CD4-positive, alpha-beta T cell treated with Interleukin-2 at 100 ng/mL for 4 hours (primary cell): ENCODE results near the gene ZNF148.
A peak's percentile ranks its signal among the peaks of the same experiment; 100 is the strongest.
"Not testable (repeated sequence)": the region's sequence is repeated elsewhere in the genome, so short reads cannot be mapped to it uniquely, and the experiment has no call there.

Experiments
- DNase-seq: peaks from one replicate; pipeline ENCODE4 v3.0.0-alpha.2; 2020; ENCODE audit warnings: low spot score

The ZNF148 gene

GRCh38 chr3:125374501-125374995 is 577 bp downstream of the ZNF148 start:
- DNase-seq = peak; percentile 22

GRCh38 chr3:125367403-125368230 is 7.5 kb downstream of the ZNF148 start:
- no peak for DNase-seq

- DNase-seq = no peak
Observed at GRCh38 chr3:125366132-125366531, 9.0 kb downstream of the ZNF148 start.

GRCh38 chr3:125359700-125360099 is 15.4 kb downstream of the ZNF148 start:
- DNase-seq = no peak

DNA sequence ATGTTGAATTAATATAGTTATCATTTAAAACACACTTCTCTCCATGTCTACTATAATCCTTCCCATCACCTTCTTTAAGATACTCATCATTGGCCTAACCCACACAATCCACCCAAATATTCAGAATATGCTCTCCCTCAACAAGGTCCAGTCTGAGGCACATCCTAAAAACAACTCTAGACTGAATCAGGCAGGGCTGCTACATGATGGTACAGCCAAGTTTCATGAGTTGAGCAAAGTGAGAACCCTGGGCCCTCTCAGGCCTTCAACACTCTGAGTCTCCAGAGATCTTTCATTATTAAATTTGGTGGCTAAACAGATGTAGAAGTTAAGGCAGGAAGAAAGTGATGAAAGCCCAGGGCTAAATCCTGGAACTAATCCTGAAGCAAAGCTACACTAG is 16.2 kb downstream of the ZNF148 start:
- DNase-seq = no peak

GRCh38 chr3:125357837-125358236 is 17.3 kb downstream of the ZNF148 start:
- no peak for DNase-seq

- DNase-seq = peak; percentile 19
Observed at GRCh38 chr3:125357032-125357658, 18.0 kb downstream of the ZNF148 start.

- no peak for DNase-seq
Observed at GRCh38 chr3:125356140-125357026, 18.7 kb downstream of the ZNF148 start.

GRCh38 chr3:125353659-125354058 is 21.5 kb downstream of the ZNF148 start:
- DNase-seq = no peak

GRCh38 chr3:125353128-125353527 is 22.0 kb downstream of the ZNF148 start:
- no peak for DNase-seq

- no peak for DNase-seq
Observed at GRCh38 chr3:125351814-125352456, 23.2 kb downstream of the ZNF148 start.

DNA sequence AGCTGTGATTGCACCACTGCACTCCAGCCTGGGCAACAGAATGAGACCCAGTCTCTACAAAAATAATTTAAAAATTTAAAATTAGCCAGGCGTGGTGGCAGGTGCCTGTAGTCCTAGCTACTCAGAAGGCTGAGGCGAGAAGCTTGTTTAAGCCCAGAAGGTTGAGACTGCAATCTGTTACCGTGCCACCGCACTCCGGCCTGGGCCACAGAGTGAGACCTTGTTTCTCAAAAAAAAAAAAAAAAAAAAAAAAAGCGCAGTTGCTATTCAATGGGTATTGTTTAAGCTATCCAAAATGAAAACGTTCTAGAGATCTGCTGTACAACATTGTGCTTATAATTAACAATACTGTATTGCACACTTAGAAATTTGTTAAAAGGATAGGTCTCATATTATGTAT is 24.0 kb downstream of the ZNF148 start:
- no peak for DNase-seq

DNA sequence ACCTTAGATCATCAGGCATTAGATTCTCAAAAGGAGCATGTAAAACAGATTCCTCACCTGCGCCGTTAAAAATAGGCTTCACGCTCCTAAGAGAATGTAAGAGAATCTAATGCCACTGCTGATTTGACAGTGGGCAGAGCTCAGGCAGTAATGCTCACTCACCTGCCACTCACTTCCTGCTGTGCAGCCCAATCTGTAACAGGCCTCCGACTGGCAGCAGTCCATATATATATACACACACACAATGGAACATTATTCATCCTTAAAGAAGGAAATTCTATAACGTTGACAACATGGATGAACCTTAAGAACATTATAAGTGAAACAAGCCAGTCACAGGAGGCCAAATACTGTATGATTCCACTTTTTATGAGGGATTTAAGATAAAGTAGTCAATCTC is 24.5 kb downstream of the ZNF148 start:
- no peak for DNase-seq

DNA sequence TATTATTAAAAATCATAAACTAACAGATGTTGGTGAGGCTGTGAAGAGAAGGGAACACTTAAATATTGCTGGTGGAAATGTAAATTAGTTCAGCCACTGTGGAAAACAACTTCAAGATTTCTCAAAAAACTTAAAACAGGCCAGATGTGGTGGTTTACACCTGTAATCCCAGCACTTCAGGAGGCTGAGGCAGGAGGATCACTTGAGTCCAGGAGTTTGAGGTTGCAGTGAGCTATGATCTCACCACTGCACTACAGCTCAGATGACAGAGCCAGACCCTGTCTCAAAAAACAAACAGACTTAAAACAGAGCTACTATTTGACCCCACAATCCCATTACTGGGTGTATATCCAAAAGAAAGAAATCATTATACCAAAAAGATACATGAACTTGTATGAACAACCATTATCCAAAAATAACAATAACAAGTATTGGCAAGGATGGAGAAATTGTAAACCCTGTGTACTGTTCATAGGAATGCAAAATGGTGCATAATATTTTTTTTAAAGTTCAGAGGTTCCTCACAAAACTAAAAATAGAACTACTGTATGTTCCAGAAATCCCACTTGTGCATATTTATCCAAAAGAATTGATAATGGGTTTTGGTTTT is 25.5 kb downstream of the ZNF148 start:
- DNase-seq = no peak

DNA sequence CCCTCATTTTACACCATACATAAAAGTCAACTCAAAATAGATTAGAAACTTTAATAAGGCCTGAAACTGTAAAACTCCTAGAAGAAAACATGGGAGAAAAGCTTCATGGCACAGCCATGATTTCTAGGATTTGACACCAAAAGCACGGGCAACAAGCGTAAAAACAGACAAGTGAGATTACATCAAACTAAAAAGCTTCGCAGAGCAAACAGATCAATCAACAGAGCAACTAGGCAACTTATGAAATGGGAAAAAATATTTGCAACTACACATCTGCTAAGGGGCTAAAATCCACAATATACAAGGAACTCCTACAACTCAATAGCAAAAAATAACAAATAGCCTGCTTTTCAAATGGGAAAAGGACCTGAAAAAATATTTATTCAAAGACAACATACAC is 26.1 kb downstream of the ZNF148 start:
- no peak for DNase-seq

DNA sequence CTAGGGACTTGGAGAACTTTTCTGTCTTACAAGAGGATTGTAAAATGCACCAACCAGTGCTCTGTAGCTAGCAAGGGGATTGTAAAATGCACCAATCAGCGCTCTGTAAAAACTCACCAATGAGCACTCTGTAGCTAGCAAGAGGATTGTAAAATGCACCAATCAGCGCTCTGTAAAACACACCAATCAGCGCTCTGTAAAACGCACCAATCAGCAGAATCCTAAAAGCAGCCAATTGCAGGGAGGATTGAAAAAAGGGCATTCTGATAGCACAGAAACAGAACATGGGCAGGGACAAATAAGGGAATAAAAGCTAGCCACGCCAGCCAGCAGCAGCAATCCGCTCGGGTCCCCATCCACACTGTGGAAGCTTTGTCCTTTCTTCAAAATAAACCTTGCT is 31.8 kb downstream of the ZNF148 start:
- DNase-seq = not testable (repeated sequence)

DNA sequence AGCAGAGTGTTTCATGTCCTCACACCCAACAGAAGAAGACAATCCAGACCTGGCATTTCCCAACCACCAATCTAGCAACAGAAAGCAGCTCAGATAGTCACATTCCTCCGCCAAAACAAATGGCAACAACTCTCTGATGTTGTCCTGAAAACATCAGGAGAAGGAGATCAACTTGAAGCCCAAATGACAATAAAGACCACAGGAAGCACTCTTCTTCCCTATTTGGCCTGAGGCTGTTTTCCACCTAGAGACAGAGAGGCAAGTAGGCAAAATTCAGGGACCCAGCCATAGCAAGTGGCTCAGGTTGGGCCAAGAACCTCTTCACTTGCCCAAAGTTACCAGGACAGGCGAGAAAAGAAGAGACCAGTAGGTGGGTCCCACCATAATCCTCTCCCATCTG is 35.0 kb downstream of the ZNF148 start:
- no peak for DNase-seq

DNA sequence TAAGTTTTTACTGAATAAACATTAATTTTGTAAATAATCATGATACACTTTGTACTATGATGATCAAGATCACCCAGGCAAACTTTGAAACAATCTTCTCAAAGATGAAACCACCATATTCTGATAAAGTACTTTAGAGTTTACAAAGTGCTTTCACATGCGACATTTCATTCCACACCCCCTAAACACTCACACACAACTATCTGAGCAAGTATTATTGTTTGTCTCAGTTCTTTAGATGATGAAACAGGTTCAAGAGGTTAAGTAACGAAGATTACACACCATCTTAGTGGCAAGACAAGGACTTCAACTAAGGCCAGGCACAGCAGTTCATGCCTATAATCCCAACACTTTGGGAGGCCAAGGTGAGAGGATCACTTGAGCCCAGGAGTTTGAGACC is 37.6 kb downstream of the ZNF148 start:
- DNase-seq = no peak

DNA sequence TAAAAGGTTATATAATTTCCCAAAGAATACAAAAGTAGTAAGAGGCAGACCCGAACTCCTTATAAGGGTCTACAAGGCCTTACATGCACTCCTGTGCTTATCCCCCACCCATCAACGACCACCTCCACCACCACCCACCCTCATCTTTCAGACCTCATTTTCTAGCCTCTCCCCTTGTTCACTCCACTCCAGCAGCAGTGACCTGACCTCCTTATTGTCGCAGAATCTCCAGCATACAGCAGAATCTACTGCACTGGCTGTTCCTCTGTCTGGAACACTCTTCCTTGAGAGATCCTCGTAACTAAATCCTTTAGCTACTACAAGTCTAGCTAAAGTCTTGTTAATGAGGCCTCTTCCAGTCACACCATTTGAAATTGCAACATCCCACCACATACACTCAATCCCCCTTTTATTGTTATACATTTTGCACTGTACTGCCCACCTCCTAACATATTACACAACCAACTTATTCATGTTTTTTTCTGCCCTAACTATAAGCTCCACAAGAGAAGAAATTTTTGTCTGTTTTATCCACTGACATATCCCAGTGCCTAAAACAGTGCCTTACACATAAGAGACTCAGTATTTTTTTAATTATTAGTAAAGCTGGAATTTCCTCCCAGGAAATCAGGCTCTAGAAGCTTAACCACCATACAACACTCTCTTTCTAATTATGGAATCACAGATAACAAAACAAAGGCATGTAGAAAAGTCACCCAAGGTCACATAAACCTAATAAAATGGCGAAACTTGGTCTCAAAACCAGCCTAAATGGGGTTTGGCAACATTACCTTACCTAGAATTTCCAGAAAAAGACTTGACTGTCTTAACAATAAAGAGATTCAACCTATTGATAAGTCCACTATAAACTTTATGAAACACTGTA is 40.2 kb downstream of the ZNF148 start:
- DNase-seq = no peak

GRCh38 chr3:125332504-125332903 is 42.6 kb downstream of the ZNF148 start:
- DNase-seq = no peak

DNA sequence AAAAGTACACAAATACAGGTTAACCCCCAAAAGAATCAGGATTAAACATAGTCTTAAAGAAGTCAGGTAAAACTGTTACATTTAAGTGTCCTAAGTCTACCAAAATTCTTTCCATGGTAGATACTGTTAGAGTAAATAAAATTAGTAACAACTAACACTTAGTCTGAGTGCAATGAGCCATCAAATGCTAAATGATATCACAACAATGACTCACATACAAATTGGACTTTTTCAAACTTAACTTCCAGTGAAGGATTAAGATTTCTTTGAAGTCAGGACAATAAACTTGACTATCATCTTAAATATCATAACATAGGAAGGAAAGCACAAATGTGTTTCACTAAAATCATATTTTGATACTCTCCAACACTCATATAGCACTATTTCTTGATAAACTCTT is 43.9 kb downstream of the ZNF148 start:
- peak; percentile 8 for DNase-seq
